HG02678 (cell line): ENCODE data around the gene CFAP20DC.
"Not testable (repeated sequence)": the region's sequence is repeated elsewhere in the genome, so short reads cannot be mapped to it uniquely, and the experiment has no call there.

Experiments used
- ATAC-seq: cut with Tn5 transposase; IDR thresholded peaks from one replicate; pipeline ENCODE4 v1.9.1; 2021; ENCODE audit warnings: mild to moderate bottlenecking, moderate library complexity; ENCODE audit not compliant: unreplicated experiment

CFAP20DC gene

GRCh38 chr3:58751882-58752567 lies 297.8 kb downstream of the CFAP20DC start:
- ATAC-seq: no peak

DNA sequence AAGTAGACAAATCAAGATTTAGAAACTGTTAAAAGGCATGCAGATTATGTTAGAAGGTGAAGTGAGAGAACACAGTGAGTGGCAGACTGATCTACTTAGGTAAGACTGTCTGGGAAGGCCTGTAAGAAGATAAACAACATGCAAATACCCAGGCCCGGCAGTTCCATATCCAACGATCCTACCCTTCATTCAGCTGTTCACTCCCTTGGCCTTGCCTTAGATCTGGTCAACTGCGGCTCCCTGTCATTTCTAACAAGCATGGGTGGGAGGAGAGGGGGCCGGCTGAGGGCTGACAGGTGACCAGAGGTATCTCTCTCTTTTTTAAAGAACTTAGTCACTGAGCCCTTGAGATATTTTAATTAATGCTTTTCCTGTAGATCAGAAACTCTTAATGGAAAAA lies 298.6 kb downstream of the CFAP20DC start:
- no peak for ATAC-seq

- ATAC-seq: no peak
Measured at GRCh38 chr3:58749948-58750347, 299.9 kb downstream of the CFAP20DC start.

- ATAC-seq: no peak
Measured at GRCh38 chr3:58748024-58748423, 301.8 kb downstream of the CFAP20DC start.

DNA sequence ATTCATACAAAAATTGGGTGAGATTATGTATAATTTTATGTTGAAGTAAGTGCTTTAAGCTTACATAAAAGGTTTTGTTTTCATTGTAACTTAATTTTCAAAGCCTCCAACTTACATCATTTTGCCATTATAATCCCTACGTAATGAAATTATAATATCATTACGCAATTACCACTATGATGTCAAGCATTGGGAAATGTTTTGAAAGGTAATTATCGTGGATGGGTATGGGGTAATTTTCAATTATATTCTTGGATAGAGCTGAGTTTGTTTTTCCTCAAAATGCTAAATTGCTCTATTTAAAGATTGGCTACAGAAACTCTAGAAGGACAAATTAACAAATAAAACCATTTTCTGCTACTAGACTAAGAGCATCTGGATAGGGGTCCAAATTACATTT lies 303.1 kb downstream of the CFAP20DC start:
- no peak for ATAC-seq

DNA sequence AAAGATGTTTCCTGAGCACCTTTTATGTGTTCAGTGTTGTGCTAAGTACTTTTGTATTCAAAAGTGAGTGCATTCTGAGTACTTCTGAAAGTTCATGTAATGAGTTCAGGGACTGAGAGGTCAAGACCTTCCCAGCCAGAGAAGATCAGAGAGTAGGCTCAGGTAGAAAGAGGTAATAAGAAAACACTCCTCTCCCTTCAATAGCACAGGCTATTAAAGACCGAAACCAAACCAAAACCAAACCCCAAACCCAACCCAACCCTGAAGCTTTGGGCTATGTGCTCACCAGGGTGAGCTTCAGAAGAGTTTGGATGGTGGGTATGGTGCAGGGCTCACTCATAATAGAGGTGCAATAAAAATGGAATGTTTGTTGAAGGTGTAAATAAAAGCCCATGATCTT lies 306.5 kb downstream of the CFAP20DC start:
- ATAC-seq: no peak

DNA sequence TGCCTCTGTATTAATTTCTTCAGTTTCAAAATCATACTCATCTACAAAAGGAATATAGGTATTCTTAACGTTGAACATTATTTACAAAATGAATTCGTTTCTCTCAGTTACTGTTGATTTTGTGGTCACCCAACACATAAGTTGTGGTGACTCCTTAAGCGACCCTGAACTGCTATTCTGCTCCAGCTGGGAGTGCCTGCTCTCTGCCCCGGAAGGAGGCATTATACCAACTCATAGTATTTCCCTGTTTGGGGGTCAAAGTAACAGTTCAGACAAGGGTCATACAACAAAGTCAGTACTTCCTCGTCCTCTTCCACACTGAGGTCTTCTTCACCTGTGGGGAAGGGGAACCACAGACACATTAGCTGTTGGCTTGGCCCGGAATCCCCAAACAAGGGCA lies 307.6 kb downstream of the CFAP20DC start:
- no peak for ATAC-seq

DNA sequence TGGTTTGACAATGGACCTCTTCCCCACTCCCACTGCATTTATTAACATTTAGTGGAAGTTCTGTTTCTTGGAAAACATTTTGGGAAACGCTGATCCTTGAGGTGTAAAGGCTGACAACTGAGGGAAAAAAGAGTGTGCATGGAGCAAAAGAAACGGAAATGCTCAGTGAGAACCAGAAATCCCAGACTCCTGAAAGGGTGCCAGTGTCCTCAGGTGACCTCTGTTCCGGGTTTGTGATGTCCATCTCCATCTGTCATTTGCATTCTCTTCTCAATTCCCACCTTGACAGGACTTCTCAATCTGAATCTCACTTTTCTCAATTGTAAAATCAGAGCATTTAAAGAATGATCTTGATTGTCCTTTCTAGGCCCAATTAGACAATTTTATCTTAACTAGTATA lies 312.2 kb downstream of the CFAP20DC start:
- no peak for ATAC-seq

DNA sequence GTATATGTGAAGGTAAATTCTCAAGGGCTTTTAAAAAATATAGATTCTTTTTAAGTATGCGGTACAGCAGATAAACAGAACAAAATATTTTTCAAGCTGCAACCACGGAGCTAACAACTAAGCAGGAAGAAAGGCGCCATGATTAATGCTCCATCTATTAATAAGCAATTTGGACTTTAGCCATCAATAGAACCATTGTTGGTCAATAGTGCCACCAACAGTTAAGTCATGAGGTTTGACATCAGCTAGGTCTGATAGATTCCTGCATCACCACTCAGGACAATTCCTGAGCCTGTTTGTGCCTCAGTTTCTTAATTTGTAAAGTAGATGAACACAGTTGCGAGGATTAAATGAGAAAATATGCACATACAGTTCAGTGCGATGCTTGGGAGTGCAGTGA lies 318.2 kb downstream of the CFAP20DC start:
- no peak for ATAC-seq

- no peak for ATAC-seq
Measured at GRCh38 chr3:58728723-58729122, 321.1 kb downstream of the CFAP20DC start.

GRCh38 chr3:58725326-58725853 lies 324.4 kb downstream of the CFAP20DC start:
- ATAC-seq: no peak

GRCh38 chr3:58724336-58724735 lies 325.5 kb downstream of the CFAP20DC start:
- ATAC-seq: no peak

GRCh38 chr3:58723173-58723572 lies 326.7 kb downstream of the CFAP20DC start:
- ATAC-seq: no peak

GRCh38 chr3:58722561-58722960 lies 327.3 kb downstream of the CFAP20DC start:
- no peak for ATAC-seq

GRCh38 chr3:58720526-58720925 lies 329.3 kb downstream of the CFAP20DC start:
- no peak for ATAC-seq

DNA sequence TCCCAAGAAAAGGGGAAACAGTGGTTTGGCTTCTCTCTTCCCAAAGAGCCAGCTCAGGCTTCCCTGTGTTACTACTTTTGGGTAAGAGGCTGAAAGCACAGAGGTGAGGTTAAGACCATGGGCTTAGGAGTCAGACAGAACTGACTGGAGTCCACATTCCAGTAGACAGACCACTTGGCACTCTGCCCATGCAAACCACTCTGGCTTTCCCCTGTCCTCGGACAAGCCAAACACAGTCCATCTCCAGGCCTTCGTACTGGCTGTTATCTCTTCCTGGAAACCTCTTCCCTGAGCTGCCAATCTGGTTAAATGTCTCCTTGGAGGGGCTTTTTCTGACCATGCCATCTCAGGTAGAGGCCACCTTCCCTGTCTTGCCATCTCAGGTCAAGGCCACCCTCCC lies 330.1 kb downstream of the CFAP20DC start:
- ATAC-seq: no peak

- ATAC-seq: no peak
Measured at GRCh38 chr3:58713715-58714401, 336.0 kb downstream of the CFAP20DC start.

DNA sequence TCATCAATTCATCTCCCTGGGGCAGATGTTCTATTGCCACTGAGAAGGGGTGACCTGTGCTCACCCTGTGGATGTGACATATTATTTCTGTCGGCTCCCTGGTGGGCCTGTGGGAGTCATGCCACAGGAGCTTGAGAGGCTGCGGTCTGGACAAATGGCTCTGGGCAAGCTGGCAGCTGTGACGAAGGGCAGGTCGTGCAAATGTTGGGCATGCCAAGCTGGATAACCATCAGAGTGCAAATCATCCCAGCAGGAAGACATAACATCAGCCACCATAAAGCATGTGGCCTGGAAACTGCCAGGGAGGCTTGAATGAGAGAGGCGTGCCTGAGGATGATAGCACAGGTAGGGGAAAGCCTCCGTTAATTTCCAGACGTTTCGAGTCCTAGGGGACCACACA lies 338.0 kb downstream of the CFAP20DC start:
- no peak for ATAC-seq

DNA sequence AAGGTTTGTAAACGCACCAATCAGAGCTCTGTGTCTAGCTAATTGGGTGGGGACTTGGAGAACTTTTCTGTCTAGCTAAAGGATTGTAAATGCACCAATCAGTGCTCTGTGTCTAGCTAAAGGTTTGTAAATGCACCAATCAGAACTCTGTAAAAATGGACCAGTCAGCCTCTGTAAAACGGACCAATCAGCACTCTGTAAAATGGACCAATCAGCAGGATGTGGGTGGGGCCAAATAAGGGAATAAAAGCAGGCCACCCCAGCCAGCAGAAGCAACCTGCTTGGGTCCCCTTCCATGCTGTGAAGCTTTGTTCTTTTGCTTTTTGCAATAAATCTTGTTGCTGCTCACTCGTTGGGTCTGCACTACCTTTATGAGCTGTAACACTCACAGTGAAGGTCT lies 340.8 kb downstream of the CFAP20DC start:
- not testable (repeated sequence) for ATAC-seq

DNA sequence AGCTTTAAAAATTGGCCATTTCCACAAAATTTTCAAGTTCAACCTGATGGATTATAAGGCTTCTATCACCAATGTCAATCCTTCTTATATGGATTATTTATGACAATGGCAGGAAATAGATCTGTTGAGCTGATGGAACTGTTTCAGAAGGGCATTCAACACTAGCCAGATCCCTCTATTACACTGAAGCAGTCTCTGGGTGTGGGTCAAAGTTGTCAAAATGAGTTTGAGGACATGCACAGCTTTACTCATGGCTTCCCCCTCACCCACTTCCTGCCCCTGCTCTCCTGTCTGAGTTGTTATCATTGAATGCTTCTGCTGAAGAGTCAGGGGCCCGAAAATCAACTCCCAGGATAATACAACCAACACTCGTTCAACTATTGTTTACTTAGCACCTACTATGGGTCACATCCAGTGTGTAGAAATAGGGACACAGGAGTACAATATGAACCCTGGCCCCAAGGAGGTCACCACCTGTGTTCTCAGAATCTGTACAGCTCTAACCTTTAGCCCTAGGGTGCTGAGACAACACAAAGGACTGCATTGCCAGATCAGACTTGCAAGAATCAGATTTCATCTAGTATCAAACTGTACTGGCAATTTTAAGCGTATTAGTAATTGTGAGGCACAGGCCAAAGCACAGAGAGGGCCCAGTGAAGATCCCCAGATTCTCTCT lies 341.6 kb downstream of the CFAP20DC start:
- ATAC-seq: no peak

- ATAC-seq: no peak
Measured at GRCh38 chr3:58707390-58707930, 342.4 kb downstream of the CFAP20DC start.
